Endothelial cell of umbilical vein (primary cell): ENCODE data around the gene ADCY3. TPM values are rescaled to one million over a fixed set of nuclear protein-coding genes. Genes with fewer than 3 reads are reported as not detected.

ENCODE experiments used
- BruUV-seq: library from RNA; stranded (reverse); fragments of 400-500 nt; replicated peaks from 2 replicates; lab custom pipeline; 2021; lab: Mats Ljungman, UMichigan
- CTCF ChIA-PET: fragments of 300-600, 350-600 bp; sonication (Branson Sonifier 250); formaldehyde crosslinking; loops from one replicate; lab custom pipeline; 2021; ENCODE audit warnings: antibody characterized with exemption, inconsistent platforms; lab: Charles Lee
- POLR2A ChIA-PET: fragments of 300-600, 350-600 bp; sonication (Branson Sonifier 250); formaldehyde crosslinking; loops from one replicate; lab custom pipeline; 2021; ENCODE audit warnings: antibody characterized with exemption, inconsistent platforms; lab: Charles Lee
- DNase-seq: peaks from one replicate; pipeline ENCODE4 v3.0.0-alpha.2; 2011; ENCODE audit warnings: low read depth, low spot score
- FAIRE-seq: peaks from 2 replicates; lab custom pipeline; 2011; peaks lifted over from hg19 to GRCh38; lab: Jason Lieb, UNC
- H2AFZ ChIP-seq: 2 replicates; pipeline ENCODE4 v1.6.0; 2012; ENCODE audit warnings: low read depth, low read length, control low read depth, inconsistent platforms
- H3K27ac ChIP-seq: 2 replicates; pipeline ENCODE4 v1.5.1; 2011; ENCODE audit warnings: low read depth, mild to moderate bottlenecking, control low read depth, low read length, moderate library complexity; ENCODE audit not compliant: insufficient read depth
- H3K27me3 ChIP-seq, 2 experiments: 2 replicates each; pipeline versions ENCODE4 v1.6.0 to v1.6.1; 2011; ENCODE audit warnings: low read length in 2 of 2, mixed read lengths in 1 of 2; ENCODE audit not compliant: control insufficient read depth in 2 of 2, insufficient read depth in 2 of 2
- H3K36me3 ChIP-seq, 2 experiments: 2 replicates in 1 of 2; 3 replicates in 1 of 2; pipeline ENCODE4 v1.5.1; 2011; ENCODE audit warnings: low read length in 2 of 2, mild to moderate bottlenecking in 1 of 2, moderate library complexity in 1 of 2; ENCODE audit not compliant: control insufficient read depth in 2 of 2, insufficient read depth in 2 of 2; ENCODE audit errors: extremely low read depth in 1 of 2
- H3K4me1 ChIP-seq: 3 replicates; pipeline ENCODE4 v1.5.1; 2011; ENCODE audit warnings: mild to moderate bottlenecking, low read length; ENCODE audit not compliant: control insufficient read depth, insufficient read depth; ENCODE audit errors: extremely low read depth
- H3K4me2 ChIP-seq: 2 replicates; pipeline ENCODE4 v1.6.1; 2011; ENCODE audit warnings: low read length, control low read depth, mixed read lengths; ENCODE audit not compliant: insufficient read depth
- H3K4me3 ChIP-seq, 3 experiments: fragments of 200-600 bp in 1 of 3; sonication (generic), shearing (Covaris generic) in 1 of 3; replicated peaks in 1 of 3; 2 replicates each; pipeline ENCODE4 v1.5.1; 2011 to 2016; ENCODE audit warnings: control low read depth in 3 of 3, low read length in 3 of 3, mild to moderate bottlenecking in 2 of 3, inconsistent platforms in 1 of 3, low read depth in 1 of 3, moderate library complexity in 1 of 3; ENCODE audit not compliant: insufficient read depth in 1 of 3
- H3K79me2 ChIP-seq: 2 replicates; pipeline ENCODE4 v1.6.0; 2012; ENCODE audit warnings: low read length, inconsistent platforms; ENCODE audit not compliant: control insufficient read depth, insufficient read depth
- H3K9ac ChIP-seq: replicated peaks from 2 replicates; pipeline ENCODE3; 2011; ENCODE audit warnings: low read length, control low read depth; ENCODE audit not compliant: insufficient read depth; ENCODE audit errors: extremely low read depth
- H3K9me1 ChIP-seq: replicated peaks from 3 replicates; pipeline ENCODE4 v1.6.0; 2011; ENCODE audit warnings: mild to moderate bottlenecking, low read length; ENCODE audit not compliant: control insufficient read depth, insufficient read depth; ENCODE audit errors: extremely low read depth
- H3K9me3 ChIP-seq: replicated peaks from 2 replicates; pipeline ENCODE4 v1.5.1; 2012; ENCODE audit warnings: low read length, inconsistent platforms; ENCODE audit not compliant: control insufficient read depth, insufficient read depth
- H4K20me1 ChIP-seq: replicated peaks from 2 replicates; pipeline ENCODE3; 2011; ENCODE audit warnings: mild to moderate bottlenecking, low read length; ENCODE audit not compliant: control insufficient read depth, insufficient read depth; ENCODE audit errors: extremely low read depth
- CTCF ChIP-seq, 2 donors: IDR thresholded peaks; 1 replicate in 1 of 2; 2 replicates in 1 of 2; pipeline ENCODE4 v1.5.1; 2011; ENCODE audit warnings: low read length in 2 of 2, mild to moderate bottlenecking in 2 of 2, moderate library complexity in 2 of 2, control low read depth in 1 of 2, inconsistent platforms in 1 of 2, low read depth in 1 of 2; ENCODE audit not compliant: insufficient read depth in 1 of 2; ENCODE audit errors: extremely low read depth in 1 of 2
- EZH2 ChIP-seq: IDR thresholded peaks from 2 replicates; pipeline ENCODE4 v1.6.1; 2012; ENCODE audit warnings: borderline replicate concordance, low read depth, mild to moderate bottlenecking, moderate library complexity, low read length, inconsistent platforms; ENCODE audit not compliant: severe bottlenecking
- FOS ChIP-seq: IDR thresholded peaks from 2 replicates; pipeline ENCODE4 v1.6.1; 2011; ENCODE audit warnings: mild to moderate bottlenecking, low read length, moderate library complexity, borderline replicate concordance; ENCODE audit not compliant: insufficient read depth
- GATA2 ChIP-seq: IDR thresholded peaks from 2 replicates; pipeline ENCODE4 v1.7.0; 2011; ENCODE audit warnings: low read depth, mild to moderate bottlenecking, moderate library complexity, mixed read lengths, low read length; ENCODE audit not compliant: insufficient read length, insufficient read depth
- JUN ChIP-seq: IDR thresholded peaks from 2 replicates; pipeline ENCODE4 v1.6.1; 2011; ENCODE audit warnings: borderline replicate concordance, low read depth; ENCODE audit not compliant: insufficient read length, insufficient read depth
- MAX ChIP-seq: IDR thresholded peaks from 2 replicates; pipeline ENCODE4 v1.6.1; 2011; ENCODE audit not compliant: insufficient read depth, insufficient read length
- MYC ChIP-seq: IDR thresholded peaks from one replicate; pipeline ENCODE4 v1.6.1; 2011; ENCODE audit warnings: mild to moderate bottlenecking, low read depth, low read length
- POLR2A ChIP-seq: IDR thresholded peaks from 2 replicates; pipeline ENCODE4 v1.6.1; 2012; ENCODE audit warnings: low read depth, mild to moderate bottlenecking, control low read depth, low read length
- POLR2AphosphoS5 ChIP-seq: IDR thresholded peaks from 2 replicates; pipeline ENCODE4 v1.6.1; 2012; ENCODE audit warnings: low read depth, mild to moderate bottlenecking, control low read depth, low read length, moderate library complexity; ENCODE audit not compliant: insufficient read depth
- dilution Hi-C: fragments of 300-500 bp; cut with MboI; formaldehyde crosslinking; loops from one replicate; pipeline ENCODE4 v1.15.0; 2019; ENCODE audit warnings: low sequenced_read_pairs; ENCODE audit not compliant: extremely low pct_ligation_motif_present
- intact Hi-C: fragments of 100-400 bp; cut with micrococcal nuclease; formaldehyde crosslinking; loops from one replicate; pipeline ENCODE4 v1.10.0; 2022
- polyA plus RNA-seq, 4 experiments: library from polyadenylated mRNA; depleted of rRNA in 3 of 4; stranded (reverse) in 3 of 4; unstranded in 1 of 4; fragments of >200 nt; gene quantifications; 2 replicates each; pipeline versions ENCODE4 v1.2.1 to v1.2.3, GENCODE V29; 2011 to 2012; ENCODE audit warnings: missing spikeins in 1 of 4
- total RNA-seq: library from RNA; stranded (reverse); gene quantifications from 2 replicates; pipeline ENCODE4 v1.2.3, GENCODE V29; 2021

The ADCY3 gene
- total and polyA plus RNA-seq, 2 donors (not counting 3 experiments of a cell fraction or from before 2014, with no cell fraction given): 54.0 to 61.3 TPM

GRCh38 chr2:24926602-24927252 lies 6.7 kb upstream of the ADCY3 start:
- no peaks in the 10 kb centered on the region for H4K20me1 ChIP-seq
- H3K27ac ChIP-seq: no peak overlapping the region
- no peaks in the 10 kb centered on the region for H3K79me2 ChIP-seq
- no peaks in the 10 kb centered on the region for H3K36me3 ChIP-seq
- no peak for DNase-seq
- H3K4me1 ChIP-seq: peaks cover 2% of the 10 kb centered on the region
- peak overlapping the region; percentile 30 for H3K4me2 ChIP-seq
- ChIA-PET CTCF (no interaction called here), POLR2A (no interaction called here)
- FAIRE-seq: no peak
- H3K9ac ChIP-seq: no peak overlapping the region
- intact Hi-C loops: no loop called here
- H3K9me3 ChIP-seq: no peaks in the 10 kb centered on the region
- H3K27me3 ChIP-seq: no peaks in the 10 kb centered on the region
- BruUV-seq: no TSS peak
- dilution Hi-C loops: no loop called here
- no peaks in the 10 kb centered on the region for H3K9me1 ChIP-seq
- H2AFZ ChIP-seq: peak overlapping the region; percentile 48
- TF ChIP-seq MAX (no peak), POLR2A (no peak), POLR2AphosphoS5 (no peak), JUN (no peak), CTCF (IDR thresholded peaks at IDR 0.05; ENCODE audit: extremely low read depth in 1 of 2, insufficient read depth in 1 of 2, low read depth in 1 of 2, low read length in 2 of 2) (no peak), EZH2 (no peak), FOS (no peak), MYC (no peak), GATA2 (no peak)
- no peak overlapping the region for H3K4me3 ChIP-seq
